B cell (primary cell): ENCODE data around the gene APLF. TPM values are rescaled to one million over a fixed set of nuclear protein-coding genes. Genes with fewer than 3 reads are reported as not detected.

Source experiments
- ATAC-seq: fragments of 200-7000 bp; cut with Tn5 transposase; one replicate; pipeline ENCODE4 v1.10.0; 2021; ENCODE audit warnings: low read depth, mild to moderate bottlenecking, moderate number of reproducible peaks, moderate library complexity
- CTCF ChIA-PET: fragments of 350-600 bp; sonication (Branson Sonifier 250); formaldehyde crosslinking; loops from one replicate; lab custom pipeline; 2021; ENCODE audit warnings: antibody characterized with exemption, inconsistent platforms; lab: Charles Lee
- POLR2A ChIA-PET: fragments of 350-600 bp; sonication (Branson Sonifier 250); formaldehyde crosslinking; loops from one replicate; lab custom pipeline; 2021; ENCODE audit warnings: antibody characterized with exemption; lab: Charles Lee
- DNase-seq: peaks from one replicate; pipeline ENCODE4 v3.0.0; 2013
- H2AFZ ChIP-seq: 2 replicates; pipeline ENCODE4 v1.6.1; 2012; ENCODE audit warnings: mild to moderate bottlenecking, low read depth, low read length; ENCODE audit not compliant: insufficient read depth, poor library complexity, severe bottlenecking
- H3K27ac ChIP-seq, 2 donors: 1 replicate in 1 of 2; 2 replicates in 1 of 2; pipeline ENCODE4 v1.5.1; 2012 to 2013; ENCODE audit warnings: low read length in 2 of 2, mild to moderate bottlenecking in 2 of 2, moderate library complexity in 1 of 2
- H3K27me3 ChIP-seq, 4 experiments: fragments of 200-600 bp in 1 of 4; sonication (generic) in 1 of 4; replicated peaks in 1 of 4; 1 replicate in 2 of 4; 2 replicates in 2 of 4; pipeline versions ENCODE4 v1.6.1 to v1.7.0; 2013 to 2016; ENCODE audit warnings: low read length in 3 of 4, mild to moderate bottlenecking in 2 of 4, mixed read lengths in 1 of 4, moderate library complexity in 1 of 4; ENCODE audit not compliant: insufficient read depth in 4 of 4, control insufficient read depth in 3 of 4; ENCODE audit errors: control extremely low read depth in 1 of 4
- H3K36me3 ChIP-seq, 2 experiments: replicated peaks in 1 of 2; 1 replicate in 1 of 2; 2 replicates in 1 of 2; pipeline versions ENCODE4 v1.6.1 to v1.7.1; 2013; ENCODE audit warnings: low read length in 1 of 2; ENCODE audit not compliant: insufficient read depth in 2 of 2, control insufficient read depth in 1 of 2; ENCODE audit errors: control extremely low read depth in 1 of 2, extremely low read depth in 1 of 2
- H3K4me1 ChIP-seq, 2 donors: fragments of 200-600 bp in 1 of 2; sonication (generic) in 1 of 2; 1 replicate in 1 of 2; 2 replicates in 1 of 2; pipeline versions ENCODE4 v1.5.1 to v1.6.1; 2013 to 2017; ENCODE audit warnings: low read length in 2 of 2; ENCODE audit not compliant: control insufficient read depth in 2 of 2, insufficient read depth in 2 of 2
- H3K4me2 ChIP-seq: replicated peaks from 2 replicates; pipeline ENCODE3; 2012; ENCODE audit warnings: mild to moderate bottlenecking, low read depth, low read length; ENCODE audit not compliant: poor library complexity, severe bottlenecking
- H3K4me3 ChIP-seq, 5 experiments: fragments of 200-600 bp in 1 of 5; sonication (generic) in 1 of 5; 1 replicate in 3 of 5; 2 replicates in 2 of 5; pipeline versions ENCODE4 v1.5.1 to v1.7.0; 2011 to 2016; ENCODE audit warnings: low read length in 4 of 5, mild to moderate bottlenecking in 4 of 5, low read depth in 2 of 5, control low read depth in 1 of 5, moderate library complexity in 1 of 5; ENCODE audit not compliant: insufficient read depth in 1 of 5; ENCODE audit errors: control extremely low read depth in 1 of 5, extremely low read depth in 1 of 5
- H3K79me2 ChIP-seq: fragments of 200-600 bp; sonication (generic); one replicate; pipeline ENCODE4 v1.6.0; 2016; ENCODE audit warnings: low read length; ENCODE audit not compliant: control insufficient read depth, insufficient read depth
- H3K9ac ChIP-seq: fragments of 200-600 bp; sonication (generic); 2 replicates; pipeline ENCODE4 v1.6.1; 2017; ENCODE audit warnings: mild to moderate bottlenecking, low read length, moderate library complexity
- H3K9me3 ChIP-seq, 3 donors: one replicate each; pipeline versions ENCODE4 v1.6.1 to v1.7.1; 2013; ENCODE audit warnings: low read length in 2 of 3; ENCODE audit not compliant: control insufficient read depth in 2 of 3, insufficient read depth in 1 of 3; ENCODE audit errors: control extremely low read depth in 1 of 3
- H4K20me1 ChIP-seq: 2 replicates; pipeline ENCODE4 v1.6.0; 2012; ENCODE audit warnings: mild to moderate bottlenecking, low read length; ENCODE audit not compliant: insufficient read depth, control insufficient read depth, poor library complexity, severe bottlenecking
- H3K27ac Mint-ChIP-seq: one replicate; pipeline ENCODE4 v1.8.0; 2021; ENCODE audit warnings: mixed read lengths
- H3K27me3 Mint-ChIP-seq: one replicate; pipeline ENCODE4 v1.8.0; 2021; ENCODE audit warnings: mixed read lengths
- H3K4me1 Mint-ChIP-seq: one replicate; pipeline ENCODE4 v1.8.0; 2021; ENCODE audit warnings: mixed read lengths
- H3K4me3 Mint-ChIP-seq: one replicate; pipeline ENCODE4 v1.8.0; 2021; ENCODE audit warnings: mixed read lengths
- H3K9me3 Mint-ChIP-seq: one replicate; pipeline ENCODE4 v1.8.0; 2022; ENCODE audit warnings: mixed read lengths; ENCODE audit not compliant: insufficient read depth
- EZH2 ChIP-seq: IDR thresholded peaks from 2 replicates; pipeline ENCODE4 v1.6.1; 2012; ENCODE audit warnings: borderline replicate concordance, low read depth, mild to moderate bottlenecking, moderate library complexity, low read length; ENCODE audit not compliant: insufficient read depth, poor library complexity, severe bottlenecking
- WGBS: methylation state at CpG from one replicate; pipeline ENCODE4 v1.1.5; 2013; ENCODE audit warnings: missing lambda C conversion rate; ENCODE audit not compliant: insufficient coverage; 5-methylcytosine and 5-hydroxymethylcytosine counted together
- intact Hi-C: fragments of 100-400 bp; cut with micrococcal nuclease; formaldehyde crosslinking; loops from one replicate; pipeline ENCODE4 v1.10.0; 2022
- polyA plus RNA-seq: library from polyadenylated mRNA; depleted of rRNA; stranded (reverse); fragments of >200 nt; gene quantifications from 2 replicates; pipeline ENCODE4 v1.2.3, GENCODE V29; 2012
- total RNA-seq, 2 donors: library from RNA; stranded (reverse); fragments of 120-200 nt in 1 of 2; gene quantifications; 1 replicate in 1 of 2; 2 replicates in 1 of 2; pipeline versions ENCODE4 v1.2.3 to v1.2.4, GENCODE V29; 2013 to 2022
- TF ChIP-seq, protein P1 (sequence below): fragments of 200-600 bp; IDR thresholded peaks from one replicate; pipeline ENCODE4 v1.8.0; 2022; ENCODE audit warnings: antibody characterized with exemption, mild to moderate bottlenecking

Gene APLF
- total and polyA plus RNA-seq, 2 donors (not counting 1 experiment from before 2014, with no cell fraction given) = 1.3 to 6.3 TPM

DNA sequence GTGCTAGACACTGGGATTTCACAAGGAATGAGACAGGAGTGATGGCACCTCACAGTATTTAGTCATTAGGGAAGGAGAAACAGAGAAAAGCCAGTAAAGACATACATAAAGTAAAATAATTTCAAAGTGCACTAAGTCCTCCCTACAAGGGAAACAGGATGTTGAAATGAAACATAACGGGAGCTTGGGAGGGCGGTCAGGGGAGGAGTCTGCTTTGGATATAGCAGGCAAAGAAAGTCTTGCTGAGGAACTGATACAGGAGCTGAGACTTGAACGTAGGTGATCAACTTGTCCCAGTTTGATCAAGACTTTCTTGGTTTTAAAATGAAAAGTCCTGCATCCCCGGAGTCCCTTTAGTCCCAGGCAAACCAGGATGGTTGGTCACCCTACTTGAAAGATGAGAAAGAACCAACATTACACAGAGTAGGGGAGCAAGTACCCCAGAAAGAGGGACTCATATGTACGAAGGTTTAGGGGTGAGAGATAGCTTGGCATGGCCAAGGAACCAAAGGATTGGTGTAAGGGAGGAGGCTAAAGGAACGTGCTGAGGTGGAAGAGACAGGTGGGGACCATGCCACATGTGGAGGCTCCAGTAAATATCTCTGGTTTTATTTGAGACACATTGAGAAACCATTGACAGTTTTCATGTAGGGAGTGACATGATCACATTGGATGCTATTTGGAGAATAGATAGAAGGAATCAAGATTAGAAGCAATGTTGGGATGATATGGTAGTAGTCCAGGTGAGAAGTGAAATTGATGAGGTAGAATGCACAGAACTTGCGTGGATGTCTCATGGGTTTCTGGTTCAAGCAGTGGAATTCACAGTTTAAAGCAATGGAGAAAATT is 28.7 kb upstream of the APLF start:
- no peaks in the 10 kb centered on the region for H4K20me1 ChIP-seq
- Mint-ChIP-seq H3K4me1 (peaks cover 63% of the 10 kb centered on the region), H3K27ac (no peak overlapping the region), H3K27me3 (no peaks in the 10 kb centered on the region), H3K9me3 (peaks cover 5% of the 10 kb centered on the region), H3K4me3 (no peak overlapping the region)
- ATAC-seq (no peak), DNase-seq (no peak)
- H3K4me3 ChIP-seq = no peak overlapping the region
- peak overlapping the region; percentile 40 for H2AFZ ChIP-seq
- no peak overlapping the region for H3K27ac ChIP-seq
- H3K79me2 ChIP-seq = peaks cover 5% of the 10 kb centered on the region
- intact Hi-C loops = no loop called here
- POLR2A ChIA-PET = interaction anchor here (1.0 kb wide), 1 partner anchor 22 kb away, joined by 4 read pairs; no protein-coding TSS in a partner anchor
- WGBS = 63% methylated on average over 7 of the region's 7 CpGs
- TF ChIP-seq EZH2 = no peak
- CTCF ChIA-PET = interaction anchor here (0.9 to 7.3 kb wide), 8 partner anchors 10 to 144 kb away, joined by 3 to 163 read pairs (median 9); partner anchors contain the start of gene PLEK
- no peaks in the 10 kb centered on the region for H3K36me3 ChIP-seq
- peaks cover 35 to 49% of the 10 kb centered on the region in 2 donors for H3K4me1 ChIP-seq
- H3K4me2 ChIP-seq = peak overlapping the region; percentile 9
- H3K9me3 ChIP-seq = no peaks in the 10 kb centered on the region
- no peak overlapping the region for H3K9ac ChIP-seq
- H3K27me3 ChIP-seq = no peaks in the 10 kb centered on the region

DNA sequence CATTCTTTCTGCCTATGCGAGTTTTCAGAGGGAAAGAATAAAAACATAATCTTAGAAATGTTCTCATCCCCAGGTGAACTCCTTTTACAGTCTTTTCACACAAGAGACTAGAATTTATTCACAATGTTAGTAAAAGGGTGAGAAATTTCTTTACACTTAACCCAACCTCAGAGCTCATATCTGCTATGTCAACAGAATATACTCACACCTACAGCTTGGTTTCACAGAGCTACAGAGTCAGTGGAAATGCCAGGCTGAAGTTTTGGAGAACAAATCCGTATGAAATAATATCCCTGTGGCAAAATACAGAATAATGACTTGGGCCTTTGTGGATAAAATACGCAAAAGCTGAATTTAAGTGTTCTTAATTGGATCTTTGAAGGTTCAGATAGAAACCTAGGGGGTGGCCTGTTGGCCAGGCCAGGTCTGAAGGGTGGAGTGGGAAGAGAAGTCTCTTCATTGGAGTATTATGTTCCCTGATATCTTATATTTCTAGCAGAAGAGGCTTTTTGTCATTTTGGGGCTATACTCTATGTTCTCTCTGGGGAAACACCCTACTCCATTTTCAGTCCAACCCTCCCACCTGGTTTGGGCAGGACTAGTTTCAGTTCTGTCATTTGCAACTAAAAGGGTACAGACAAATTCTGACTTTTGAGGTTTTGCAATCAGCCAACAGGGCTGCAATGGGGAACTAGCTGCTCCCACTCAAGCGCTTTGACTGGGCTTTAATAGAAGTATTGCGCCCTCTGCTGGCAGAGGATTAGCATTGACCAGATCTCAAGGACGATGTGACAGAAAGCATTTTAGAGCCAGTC is 26.0 kb upstream of the APLF start:
- WGBS = 0% methylated on average over 3 of the region's 6 CpGs
- peak overlapping the region; percentile 75 to 90 for H3K27ac ChIP-seq
- no peaks in the 10 kb centered on the region for H3K27me3 ChIP-seq
- peak overlapping the region; percentile 69 for H3K4me2 ChIP-seq
- peak overlapping the region; percentile 49 for H2AFZ ChIP-seq
- H3K9ac ChIP-seq = peak overlapping the region; percentile 23
- H3K79me2 ChIP-seq = peaks cover 5% of the 10 kb centered on the region
- H3K4me3 ChIP-seq = peak overlapping the region in 1 of 5 experiments; percentile 45
- no peaks in the 10 kb centered on the region for H4K20me1 ChIP-seq
- ATAC-seq = peak; percentile 98
- peaks cover 33 to 39% of the 10 kb centered on the region in 2 donors for H3K4me1 ChIP-seq
- Mint-ChIP-seq H3K9me3 (no peaks in the 10 kb centered on the region), H3K4me1 (peaks cover 46% of the 10 kb centered on the region), H3K27ac (peak overlapping the region; percentile 95), H3K4me3 (peak overlapping the region; percentile 77), H3K27me3 (no peaks in the 10 kb centered on the region)
- DNase-seq = peak; percentile 97
- no peaks in the 10 kb centered on the region for H3K9me3 ChIP-seq
- ChIA-PET CTCF (interaction anchor here (0.5 to 7.3 kb wide), 52 partner anchors 9 to 466 kb away, joined by 3 to 163 read pairs (median 5); partner anchors contain the start of genes APLF, CNRIP1, PLEK and PPP3R1), POLR2A (interaction anchor here (0.9 to 1.6 kb wide), 5 partner anchors 10 to 79 kb away, joined by 3 to 4 read pairs (median 3); no protein-coding TSS in a partner anchor)
- intact Hi-C loops = loop anchor here (1.0 to 5.0 kb wide), 9 partner anchors 17 to 319 kb away; no protein-coding TSS in a partner anchor
- TF ChIP-seq, protein P1, sequence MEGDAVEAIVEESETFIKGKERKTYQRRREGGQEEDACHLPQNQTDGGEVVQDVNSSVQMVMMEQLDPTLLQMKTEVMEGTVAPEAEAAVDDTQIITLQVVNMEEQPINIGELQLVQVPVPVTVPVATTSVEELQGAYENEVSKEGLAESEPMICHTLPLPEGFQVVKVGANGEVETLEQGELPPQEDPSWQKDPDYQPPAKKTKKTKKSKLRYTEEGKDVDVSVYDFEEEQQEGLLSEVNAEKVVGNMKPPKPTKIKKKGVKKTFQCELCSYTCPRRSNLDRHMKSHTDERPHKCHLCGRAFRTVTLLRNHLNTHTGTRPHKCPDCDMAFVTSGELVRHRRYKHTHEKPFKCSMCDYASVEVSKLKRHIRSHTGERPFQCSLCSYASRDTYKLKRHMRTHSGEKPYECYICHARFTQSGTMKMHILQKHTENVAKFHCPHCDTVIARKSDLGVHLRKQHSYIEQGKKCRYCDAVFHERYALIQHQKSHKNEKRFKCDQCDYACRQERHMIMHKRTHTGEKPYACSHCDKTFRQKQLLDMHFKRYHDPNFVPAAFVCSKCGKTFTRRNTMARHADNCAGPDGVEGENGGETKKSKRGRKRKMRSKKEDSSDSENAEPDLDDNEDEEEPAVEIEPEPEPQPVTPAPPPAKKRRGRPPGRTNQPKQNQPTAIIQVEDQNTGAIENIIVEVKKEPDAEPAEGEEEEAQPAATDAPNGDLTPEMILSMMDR = peak; percentile 97
- no peak for TF ChIP-seq EZH2
- no peaks in the 10 kb centered on the region for H3K36me3 ChIP-seq
